IPS DF 6.9 (cell line): ENCODE results near the gene FARSA.

Experiments
- DNase-seq: peaks from one replicate; pipeline ENCODE4 v3.0.0-alpha.2; 2013; ENCODE audit warnings: low read depth, low spot score
- H3K27ac ChIP-seq: one replicate; pipeline ENCODE4 v1.5.1; 2013; ENCODE audit warnings: low read length, control low read depth
- H3K27me3 ChIP-seq: 2 replicates; pipeline ENCODE4 v1.6.1; 2013; ENCODE audit warnings: mild to moderate bottlenecking, low read length; ENCODE audit not compliant: control insufficient read depth, insufficient read depth
- H3K36me3 ChIP-seq: 2 replicates; pipeline ENCODE4 v1.6.1; 2013; ENCODE audit warnings: low read length; ENCODE audit not compliant: control insufficient read depth, insufficient read depth
- H3K4me1 ChIP-seq: 2 replicates; pipeline ENCODE4 v1.6.1; 2013; ENCODE audit warnings: low read length; ENCODE audit not compliant: control insufficient read depth, insufficient read depth
- H3K4me3 ChIP-seq: 2 replicates; pipeline ENCODE4 v1.5.1; 2013; ENCODE audit warnings: mild to moderate bottlenecking, low read length
- H3K9me3 ChIP-seq: 2 replicates; pipeline ENCODE4 v1.6.1; 2013; ENCODE audit warnings: low read length, inconsistent platforms; ENCODE audit not compliant: control insufficient read depth, insufficient read depth
- WGBS: extraction: QIAGEN DNeasy Blood & Tissue Kit; methylation state at CpG from one replicate; pipeline ENCODE4 v1.1.7; 2013; ENCODE audit warnings: mixed read lengths, missing lambda C conversion rate; ENCODE audit not compliant: insufficient read length, insufficient coverage; 5-methylcytosine and 5-hydroxymethylcytosine counted together

The FARSA gene

GRCh38 chr19:12881172-12881808, 52.2 kb downstream of the FARSA start, which contains the start of gene DNASE2:
TSS of gene DNASE2 (minus strand) at chr19:12881449. CDS start at chr19:12881375, 74 bp downstream.
- Histone ChIP-seq H3K9me3 (no peaks in the 10 kb centered on the region), H3K27me3 (no peaks in the 10 kb centered on the region), H3K4me1 (no peaks in the 10 kb centered on the region), H3K36me3 (no peaks in the 10 kb centered on the region), H3K4me3 (peak within 1 kb of the TSS; percentile 85), H3K27ac (no peak within 1 kb of the TSS)
- peak; percentile 87 for DNase-seq
- WGBS = no CpG with 5 or more reads among the region's 38 CpGs

GRCh38 chr19:12880551-12881171, 52.9 kb downstream of the FARSA start:
- DNase-seq = no peak
- WGBS = no CpG with 5 or more reads among the region's 29 CpGs
- Histone ChIP-seq H3K36me3 (no peaks in the 10 kb centered on the region), H3K27me3 (no peaks in the 10 kb centered on the region), H3K4me3 (peak overlapping the region; percentile 85), H3K27ac (no peak overlapping the region), H3K4me1 (no peaks in the 10 kb centered on the region), H3K9me3 (no peaks in the 10 kb centered on the region)

- no peaks in the 10 kb centered on the region for H3K27me3 ChIP-seq
- H3K4me3 ChIP-seq = no peak overlapping the region
- peaks cover 16% of the 10 kb centered on the region for H3K36me3 ChIP-seq
- H3K4me1 ChIP-seq = no peaks in the 10 kb centered on the region
- no CpG with 5 or more reads among the region's 6 CpGs for WGBS
- no peaks in the 10 kb centered on the region for H3K9me3 ChIP-seq
- no peak overlapping the region for H3K27ac ChIP-seq
- no peak for DNase-seq
Observed at GRCh38 chr19:12875086-12875485, 58.4 kb downstream of the FARSA start.

- no peaks in the 10 kb centered on the region for H3K4me1 ChIP-seq
- no peak overlapping the region for H3K27ac ChIP-seq
- H3K4me3 ChIP-seq = no peak overlapping the region
- no peaks in the 10 kb centered on the region for H3K9me3 ChIP-seq
- H3K36me3 ChIP-seq = peaks cover 16% of the 10 kb centered on the region
- DNase-seq = no peak
- no CpG with 5 or more reads among the region's 86 CpGs for whole genome bisulfite sequencing
- H3K27me3 ChIP-seq = no peaks in the 10 kb centered on the region
Observed at GRCh38 chr19:12873891-12874745, 59.4 kb downstream of the FARSA start.

- Histone ChIP-seq H3K27me3 (no peaks in the 10 kb centered on the region), H3K9me3 (no peaks in the 10 kb centered on the region), H3K4me1 (no peaks in the 10 kb centered on the region), H3K4me3 (no peak overlapping the region), H3K36me3 (peaks cover 16% of the 10 kb centered on the region), H3K27ac (no peak overlapping the region)
- no peak for DNase-seq
- no CpG with 5 or more reads among the region's 70 CpGs for WGBS
Observed at GRCh38 chr19:12872941-12873890, 60.3 kb downstream of the FARSA start.
